Glomerular endothelial cell (primary cell): ENCODE measurements around the gene TIMM13. TPM values are rescaled to one million over a fixed set of nuclear protein-coding genes. Genes with fewer than 3 reads are reported as not detected.

Experiments used
- DNase-seq: peaks from one replicate; pipeline ENCODE4 v3.0.0-alpha.2; 2011; ENCODE audit warnings: low read depth, low spot score; ENCODE audit errors: extremely low read depth
- total RNA-seq: library from RNA; depleted of rRNA; stranded (reverse); fragments of >200 nt; gene quantifications from 2 replicates; pipeline ENCODE4 v1.2.3, GENCODE V29; 2015

The TIMM13 gene
- total RNA-seq, 1 donor from 2014 or later: 47.1 TPM

DNA sequence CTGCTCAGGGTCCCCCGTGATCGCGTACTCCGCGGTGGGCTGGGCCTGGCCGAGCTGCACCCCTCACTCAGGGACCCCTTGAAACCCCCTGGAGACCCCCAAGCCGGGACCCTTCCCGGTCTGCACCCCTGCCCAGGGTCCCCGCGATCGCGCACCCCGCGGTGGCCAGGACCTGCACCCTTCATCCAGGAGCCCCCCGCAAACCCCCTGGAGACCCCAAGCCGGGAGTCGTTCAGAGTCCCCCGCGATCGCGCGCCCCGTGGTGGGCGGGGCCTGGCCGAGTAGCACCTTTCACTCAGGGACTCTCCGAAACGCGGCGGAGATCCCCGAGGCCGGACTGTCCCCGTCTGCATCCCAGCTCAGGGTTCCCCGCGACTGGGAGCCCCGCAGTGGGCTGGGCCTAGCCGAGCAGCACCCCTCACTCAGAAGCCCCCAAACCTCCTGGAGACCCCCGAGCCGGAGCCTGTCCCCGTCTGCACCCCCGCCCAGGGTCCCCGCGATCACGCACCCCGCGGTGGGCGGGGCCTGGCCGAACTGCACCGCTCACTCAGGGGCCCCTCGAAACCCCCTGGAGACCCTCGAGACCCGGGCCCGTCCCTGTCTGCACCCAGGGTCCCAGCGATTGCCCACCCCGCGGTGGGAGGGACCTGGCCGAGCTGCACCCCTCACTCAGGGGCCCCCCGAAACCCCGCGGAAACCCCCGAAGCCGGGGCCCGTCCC lies 28.6 kb upstream of the TIMM13 start:
- no peak for DNase-seq

DNA sequence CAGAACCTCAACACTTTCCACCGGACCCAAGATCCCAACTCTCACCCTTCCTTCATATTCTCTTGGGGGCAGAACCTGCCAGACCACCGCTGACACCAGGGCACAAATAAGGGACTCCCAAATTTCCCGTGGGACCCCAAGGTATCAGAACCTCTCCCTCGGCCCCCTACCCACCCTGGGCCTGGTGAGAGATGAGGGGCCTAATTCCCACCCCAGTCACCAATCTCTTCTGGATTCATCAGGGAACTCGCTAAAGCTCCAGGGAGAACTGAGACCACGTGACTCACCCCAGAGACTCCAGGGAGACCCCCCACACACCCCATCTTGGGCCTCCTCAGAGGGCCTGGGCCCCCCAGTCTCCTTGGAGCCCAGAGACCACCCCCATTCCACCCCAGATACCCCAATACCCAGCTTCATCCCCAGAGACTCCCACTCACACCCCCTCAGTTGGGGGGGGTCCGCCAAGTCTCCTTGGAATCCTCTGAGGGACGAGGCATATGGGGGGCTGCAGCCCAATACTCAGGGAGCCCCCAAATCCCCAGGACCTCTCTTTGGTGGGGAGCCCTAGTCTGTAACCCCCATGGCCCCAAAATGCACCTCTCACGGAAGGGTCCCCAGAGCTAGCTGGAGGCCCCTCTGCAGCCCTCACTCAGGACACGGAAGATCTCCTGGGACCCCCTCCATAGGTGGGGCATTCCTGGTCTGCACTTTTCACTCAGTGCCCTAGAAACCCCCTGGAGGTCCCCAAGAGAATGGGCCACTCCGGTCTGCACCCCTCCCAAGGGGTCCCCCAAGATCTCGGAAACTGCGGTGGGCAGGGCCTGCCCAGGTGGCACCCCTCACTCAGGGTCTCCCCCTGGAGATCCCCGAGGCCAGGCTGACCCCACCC lies 27.8 kb upstream of the TIMM13 start:
- no peak for DNase-seq

DNA sequence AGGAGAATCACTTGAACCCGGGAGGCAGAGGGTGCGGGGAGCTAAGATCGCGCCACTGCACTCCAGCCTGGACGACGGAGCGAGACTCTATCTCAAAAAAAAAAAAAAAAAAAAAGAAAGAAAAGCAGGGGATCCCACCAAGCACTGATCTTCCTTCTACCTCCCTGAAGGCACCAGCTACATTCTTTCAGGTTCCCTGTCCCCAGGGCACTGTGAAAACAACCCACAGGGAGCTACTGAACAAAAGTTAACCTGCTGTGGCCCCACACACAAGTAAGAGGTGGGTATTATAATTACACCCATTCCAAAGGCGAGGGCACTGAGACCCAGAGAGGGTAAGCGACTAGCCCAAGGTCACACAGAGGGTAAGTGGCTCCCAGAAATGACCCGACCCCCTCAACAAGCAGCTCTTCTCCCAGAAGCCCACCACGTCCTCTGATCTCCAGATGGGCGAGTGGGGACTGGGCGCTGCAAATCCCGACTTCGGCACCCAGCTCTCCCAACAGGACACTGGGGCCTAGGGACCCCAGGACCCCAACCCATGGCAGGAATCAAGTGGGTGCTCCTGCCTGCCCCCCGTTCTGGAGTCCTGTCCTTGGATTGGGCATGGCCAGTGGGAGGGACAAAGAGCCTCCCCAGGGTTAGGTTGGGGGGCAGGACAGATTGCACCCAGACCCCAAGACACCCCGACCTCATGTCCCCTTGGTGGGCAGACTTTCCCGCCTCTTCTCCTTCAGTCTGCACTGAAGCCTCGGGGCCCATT lies 27.0 kb upstream of the TIMM13 start:
- no peak for DNase-seq

DNA sequence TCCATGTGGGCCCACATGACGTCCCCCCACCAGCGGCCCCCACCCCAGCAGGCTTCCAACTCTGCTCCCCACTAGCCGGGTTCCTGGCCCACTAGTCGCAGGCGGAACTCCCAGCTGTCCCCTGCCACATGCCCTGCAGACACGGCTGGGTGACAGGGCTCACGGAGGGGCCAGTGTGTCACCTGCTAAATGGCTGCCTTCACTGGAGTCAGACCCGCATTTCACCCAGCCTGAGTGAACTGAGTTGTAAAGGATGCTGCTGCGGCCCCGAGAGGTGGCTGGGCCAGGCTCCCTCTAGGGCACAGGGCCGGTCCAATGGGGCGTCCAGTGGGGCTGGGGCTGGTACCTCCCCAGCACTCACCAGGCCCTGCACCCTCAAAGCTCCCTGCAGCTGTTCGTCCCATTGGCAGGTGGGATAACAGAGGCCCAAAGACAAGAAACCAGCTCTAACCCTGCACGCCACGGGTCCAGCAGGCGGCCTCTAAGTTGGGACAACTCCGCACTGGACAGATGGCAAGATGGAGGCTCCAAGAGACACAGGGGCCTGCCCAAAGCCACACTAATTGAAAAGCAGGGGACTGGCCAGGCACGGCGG lies 26.1 kb upstream of the TIMM13 start:
- DNase-seq: no peak

DNA sequence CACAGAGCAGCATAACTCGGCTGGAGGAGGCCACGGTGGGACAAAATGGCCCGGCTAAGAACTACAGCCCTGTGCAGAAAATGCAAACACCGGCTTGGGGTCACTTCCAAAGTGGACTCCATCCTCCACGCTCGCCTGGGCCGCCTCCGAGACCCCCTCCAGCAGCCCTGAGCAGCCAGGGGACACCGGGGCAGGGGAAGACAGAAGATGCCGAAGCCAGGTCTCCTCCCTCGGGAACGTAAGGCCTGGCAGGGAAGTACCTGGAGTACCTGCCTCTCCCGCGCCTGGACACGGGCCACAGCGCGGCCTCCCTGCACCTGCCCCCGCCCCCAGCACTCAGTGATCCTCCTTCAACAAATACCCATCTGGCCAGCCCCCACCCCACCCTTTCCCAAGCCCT lies 24.4 kb upstream of the TIMM13 start:
- no peak for DNase-seq

DNA sequence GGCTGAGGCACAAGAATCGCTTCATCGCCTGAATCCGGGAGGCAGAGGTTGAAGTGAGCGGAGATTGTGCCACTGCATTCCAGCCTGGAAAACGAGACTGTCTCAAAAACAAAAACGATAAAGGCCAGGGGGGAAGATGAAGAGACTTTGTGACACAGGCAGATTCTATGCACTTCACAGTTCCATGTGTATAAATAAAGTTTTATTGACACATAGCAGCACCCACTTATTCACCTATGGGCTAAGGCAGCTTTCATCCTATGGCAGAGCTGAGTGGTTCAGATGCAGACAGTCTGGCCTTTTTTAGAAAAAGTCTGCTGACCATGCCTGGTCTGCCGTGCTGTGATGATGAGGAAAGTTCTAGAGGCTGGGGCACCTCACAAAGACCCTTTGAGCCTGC lies 23.8 kb upstream of the TIMM13 start:
- no peak for DNase-seq

DNA sequence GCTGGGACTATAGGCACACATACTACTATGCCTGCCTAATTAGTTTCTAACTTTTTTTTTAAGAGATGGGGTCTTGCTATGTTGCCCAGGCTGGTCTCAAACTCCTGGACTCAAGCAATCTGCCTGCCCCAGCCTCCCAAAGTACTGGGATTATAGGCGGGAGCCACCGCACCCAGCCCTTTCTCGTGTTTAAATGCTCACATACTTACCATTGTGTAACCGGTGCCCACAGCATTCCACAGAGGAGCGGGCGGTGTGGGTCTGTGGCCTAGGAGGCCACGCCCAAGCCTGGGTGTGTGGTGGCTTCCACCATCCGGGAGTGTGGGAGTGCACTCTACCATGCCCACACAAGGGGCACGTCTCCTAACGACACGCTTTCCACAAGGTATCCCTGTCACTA lies 21.6 kb upstream of the TIMM13 start:
- no peak for DNase-seq

DNA sequence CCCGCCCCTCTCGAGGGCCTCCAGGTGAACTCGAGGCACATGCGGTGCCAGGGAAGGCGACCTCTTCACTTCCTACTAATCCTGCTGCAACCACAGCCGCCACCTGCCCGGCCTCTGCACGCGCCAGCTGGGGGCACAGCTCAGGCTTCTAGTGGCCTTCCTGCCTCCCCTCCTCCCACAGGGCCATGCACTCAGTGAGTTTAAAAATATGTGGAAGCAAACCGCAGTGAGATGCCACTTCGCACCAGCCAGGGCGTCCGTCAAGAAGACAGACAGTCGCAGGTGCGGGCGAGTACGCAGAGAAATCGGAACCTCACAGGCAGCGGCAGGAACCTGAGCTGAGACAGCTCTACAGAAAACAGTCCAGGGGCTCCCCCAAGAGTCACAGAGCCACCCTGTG lies 19.0 kb upstream of the TIMM13 start:
- DNase-seq: no peak

DNA sequence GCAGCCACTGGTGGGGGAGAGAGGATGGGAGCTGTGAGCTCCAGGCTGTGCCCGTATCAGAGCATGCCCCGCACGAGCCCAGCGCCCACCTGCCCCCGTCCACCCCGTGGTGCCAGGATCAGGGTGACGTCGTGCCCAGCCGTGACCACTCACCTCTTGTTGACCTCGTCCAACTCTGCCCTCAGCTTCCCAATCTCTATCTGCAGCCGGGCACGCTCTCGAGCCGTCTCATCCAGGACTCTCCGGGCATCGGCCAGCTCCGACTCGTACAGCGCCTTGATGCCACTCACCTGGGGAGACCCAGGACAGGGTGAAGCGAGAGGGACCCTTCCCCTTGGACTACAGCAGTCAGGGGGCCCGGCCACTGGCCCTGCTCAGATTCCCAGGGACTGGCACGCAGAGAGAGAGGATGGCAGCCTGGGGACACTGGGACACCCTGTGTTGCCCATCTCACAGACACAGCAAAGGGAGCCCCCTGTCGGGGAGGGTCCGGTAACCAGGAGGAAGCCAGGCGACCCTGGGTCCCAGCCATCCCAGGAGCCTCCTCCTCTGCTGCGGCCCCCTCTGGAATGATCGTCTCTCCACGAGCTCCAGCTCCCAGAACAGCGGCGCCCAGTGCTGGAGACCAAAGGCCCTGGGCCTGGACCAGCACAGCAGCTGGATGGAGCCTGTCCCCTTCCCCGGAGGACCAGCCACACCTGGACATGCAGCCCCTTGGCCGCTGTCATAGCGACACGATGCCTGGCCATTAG lies 17.0 kb upstream of the TIMM13 start:
- DNase-seq: no peak

DNA sequence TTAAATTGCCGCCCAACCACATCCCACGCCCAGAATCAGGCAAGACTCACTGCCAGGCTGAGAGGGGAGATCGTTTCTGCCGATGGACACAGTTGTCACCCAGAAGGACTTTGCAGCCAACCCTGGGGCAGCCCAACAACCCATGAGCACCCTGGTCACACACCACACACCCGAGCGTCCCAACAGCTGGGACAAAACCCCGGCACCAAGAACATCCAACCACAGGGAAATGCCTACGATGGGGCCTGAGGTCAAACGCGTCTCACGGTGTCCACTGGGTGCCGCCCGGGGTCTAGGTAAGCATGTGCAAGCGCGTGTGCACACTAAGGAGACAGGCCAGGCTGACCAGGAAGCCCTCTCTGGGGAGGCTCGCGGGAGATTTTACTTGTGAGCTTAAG lies 16.4 kb upstream of the TIMM13 start:
- no peak for DNase-seq

DNA sequence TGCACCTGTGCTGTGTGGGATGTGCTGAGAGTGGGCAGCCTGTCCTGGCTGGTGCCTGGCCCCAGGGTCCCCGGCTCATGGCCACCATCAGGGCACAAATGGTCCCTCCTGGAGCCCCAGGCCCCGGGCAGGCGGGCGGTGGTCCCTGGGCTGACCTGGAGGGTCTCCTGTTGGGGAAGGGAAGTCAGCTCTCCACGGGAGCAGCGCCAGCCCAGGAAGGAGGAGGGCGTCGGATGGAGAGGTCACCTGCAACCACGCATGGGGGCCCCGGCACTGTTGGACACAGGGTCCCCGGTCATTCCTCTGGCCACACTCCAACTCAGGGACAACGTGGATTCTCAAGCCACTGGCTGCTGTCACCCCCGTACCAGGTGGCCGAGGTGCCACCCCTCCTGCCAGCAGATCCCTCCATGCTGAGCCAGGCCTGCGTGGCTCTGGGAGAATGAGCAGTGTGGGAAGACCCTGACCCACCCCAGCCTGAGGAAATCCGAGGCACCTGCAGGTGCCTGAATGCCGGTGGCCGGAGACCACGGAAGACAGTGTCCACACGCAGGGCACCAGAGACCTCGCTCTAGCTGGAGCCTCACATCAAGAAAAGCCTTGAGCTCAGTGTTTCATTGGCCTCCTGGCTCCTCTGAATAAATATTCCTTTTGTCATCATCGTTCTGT lies 15.9 kb upstream of the TIMM13 start:
- no peak for DNase-seq

DNA sequence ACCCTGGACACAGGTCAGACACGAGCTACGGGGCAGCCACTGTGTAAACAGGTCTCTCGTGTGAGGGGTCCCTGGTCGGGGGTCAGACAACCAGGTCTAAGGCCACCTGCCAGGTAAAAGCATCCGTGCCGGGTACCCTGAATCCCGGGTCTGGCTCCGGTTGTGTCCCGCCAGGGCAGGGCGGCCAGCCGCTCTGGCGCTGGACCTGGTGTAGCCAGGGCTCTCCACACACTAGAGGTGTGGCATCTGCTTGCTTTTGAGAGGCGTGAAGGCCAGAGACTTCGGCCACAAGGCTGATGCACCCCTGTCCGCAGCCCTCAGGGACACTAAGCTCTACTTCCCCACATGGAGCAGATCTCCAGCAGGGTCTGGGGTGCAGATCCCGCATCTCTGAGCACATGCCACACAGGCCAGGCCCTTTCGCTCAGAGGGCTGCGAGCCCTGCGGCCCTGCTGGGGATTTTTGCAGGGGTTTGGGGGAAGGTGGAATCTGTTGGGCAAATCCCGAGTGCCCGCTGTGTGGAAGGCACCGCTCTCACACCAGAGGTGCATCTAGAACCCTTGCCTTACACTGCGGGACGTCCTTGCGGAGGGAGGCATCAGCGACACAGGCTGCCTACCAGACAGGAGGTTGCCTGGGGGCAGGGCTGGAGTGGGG lies 13.8 kb upstream of the TIMM13 start:
- no peak for DNase-seq

DNA sequence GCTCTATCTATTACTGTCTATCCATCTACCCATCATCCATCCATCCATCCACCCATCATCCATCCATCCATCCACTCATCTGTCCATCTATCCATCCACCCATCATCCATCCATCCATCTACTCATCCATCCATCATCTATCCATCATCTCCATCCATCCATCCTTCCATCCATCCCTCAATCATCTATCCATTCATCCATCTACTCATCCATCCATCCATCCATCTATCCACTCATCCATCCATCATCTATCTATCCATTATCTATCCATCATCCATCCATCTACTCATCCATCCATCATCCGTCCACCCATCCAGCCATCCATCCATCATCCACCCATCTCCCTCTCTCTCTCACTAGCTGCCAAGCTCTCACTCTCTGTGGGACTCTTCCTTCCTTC lies 13.1 kb upstream of the TIMM13 start:
- no peak for DNase-seq

DNA sequence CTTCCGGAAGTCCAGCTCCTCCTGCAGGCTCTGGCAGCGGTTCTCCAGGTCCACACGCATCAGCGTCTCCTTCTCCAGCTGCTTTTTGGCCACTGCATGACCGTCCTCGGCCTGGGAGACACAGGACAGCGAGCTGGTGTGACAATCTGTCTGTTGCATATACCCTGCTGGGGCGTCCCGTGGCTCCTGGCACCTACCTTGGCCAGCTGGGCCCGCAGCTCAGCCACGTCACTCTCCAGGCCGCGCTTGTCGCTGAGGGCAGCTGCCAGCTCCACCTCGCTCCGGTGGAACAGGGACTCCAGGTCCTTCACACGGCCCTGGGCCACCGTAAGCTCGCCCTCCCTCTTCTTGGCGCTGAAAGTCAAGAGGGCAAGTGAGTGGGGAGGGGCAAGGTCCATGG lies 10.8 kb upstream of the TIMM13 start:
- no peak for DNase-seq

DNA sequence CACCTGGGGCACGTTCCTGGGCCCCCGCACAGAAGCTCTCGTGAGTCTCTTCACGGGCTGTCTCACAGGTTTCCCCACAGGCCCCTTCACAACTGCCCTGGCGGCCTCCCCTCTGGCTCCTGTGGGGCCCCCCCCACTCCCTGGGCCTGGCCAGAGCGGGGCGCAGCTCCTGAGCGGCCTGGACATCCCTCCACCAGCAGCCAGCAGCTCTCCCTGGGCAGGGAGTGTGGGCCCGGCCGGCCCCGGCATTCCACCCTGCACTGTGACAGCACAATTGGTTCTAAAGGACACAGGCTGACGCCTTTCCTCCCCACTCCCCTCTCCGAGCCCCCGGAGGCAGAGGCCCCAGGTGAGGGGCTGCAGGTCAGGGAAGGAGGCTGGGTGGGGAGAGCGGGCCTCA lies 9.5 kb upstream of the TIMM13 start:
- DNase-seq: no peak

DNA sequence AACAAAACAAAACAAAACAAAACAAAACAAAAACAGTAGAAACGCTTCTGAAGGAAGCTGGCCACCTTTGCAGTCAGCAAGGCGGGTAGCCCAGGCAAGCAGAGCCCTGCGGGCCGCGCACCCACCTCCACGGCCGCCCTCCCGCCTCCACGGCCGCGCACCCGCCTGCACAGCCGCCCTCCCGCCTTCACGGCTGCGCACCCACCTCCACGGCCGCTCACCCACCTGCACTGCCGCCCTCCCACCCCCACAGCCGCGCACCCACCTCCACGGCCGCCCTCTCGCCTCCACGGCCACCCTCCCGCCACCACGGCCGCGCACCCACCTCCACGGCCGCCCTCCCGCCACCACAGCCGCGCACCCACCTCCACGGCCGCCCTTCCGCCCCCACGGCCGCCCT lies 9.0 kb upstream of the TIMM13 start:
- DNase-seq: no peak

DNA sequence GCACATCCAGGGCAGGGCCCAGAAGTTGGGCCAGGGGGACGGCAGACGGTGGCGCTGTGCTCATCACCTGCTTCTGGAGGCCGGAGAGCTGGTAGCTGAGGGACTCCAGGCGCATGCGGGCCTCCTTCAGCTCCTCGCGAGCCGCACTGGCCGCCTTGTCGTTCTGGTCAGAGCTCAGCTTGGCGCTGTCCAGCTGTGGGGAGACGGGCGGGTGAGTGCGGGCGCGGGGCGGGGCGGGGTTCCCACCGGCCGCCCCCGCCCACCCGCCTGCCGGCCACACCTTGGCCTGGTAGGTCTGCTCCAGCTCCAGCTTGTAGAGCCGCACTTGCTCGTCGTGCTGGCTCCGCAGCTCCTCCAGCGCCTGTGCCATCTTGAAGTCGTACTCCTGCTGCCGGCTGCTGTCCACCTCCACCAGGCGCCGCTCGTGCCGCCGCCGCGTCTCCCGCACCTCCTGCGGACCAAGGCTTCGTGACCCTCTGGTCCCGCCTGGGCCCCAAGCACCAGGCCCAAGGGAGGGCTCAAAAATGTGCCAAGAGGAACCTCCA lies 7.4 kb upstream of the TIMM13 start:
- no peak for DNase-seq

DNA sequence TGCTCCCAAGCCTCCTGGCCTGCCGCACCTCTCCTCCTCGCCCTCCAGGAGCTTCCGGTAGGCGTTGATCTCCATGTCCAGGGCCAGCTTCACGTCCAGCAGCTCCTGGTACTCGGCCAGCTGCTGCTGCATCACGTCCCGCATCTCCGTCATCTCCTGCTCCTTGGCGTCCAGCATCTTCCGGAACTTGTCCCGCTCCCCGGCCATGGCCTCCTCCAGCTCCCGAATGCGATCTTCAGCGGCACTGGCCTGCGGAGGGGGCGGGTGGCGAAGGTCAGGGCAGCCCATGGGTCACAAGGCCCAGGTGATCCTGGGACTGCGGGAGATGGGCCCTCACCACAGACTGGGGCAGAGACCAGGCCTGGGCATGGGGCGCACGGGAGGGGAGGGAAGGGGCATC lies 6.9 kb upstream of the TIMM13 start:
- no peak for DNase-seq

DNA sequence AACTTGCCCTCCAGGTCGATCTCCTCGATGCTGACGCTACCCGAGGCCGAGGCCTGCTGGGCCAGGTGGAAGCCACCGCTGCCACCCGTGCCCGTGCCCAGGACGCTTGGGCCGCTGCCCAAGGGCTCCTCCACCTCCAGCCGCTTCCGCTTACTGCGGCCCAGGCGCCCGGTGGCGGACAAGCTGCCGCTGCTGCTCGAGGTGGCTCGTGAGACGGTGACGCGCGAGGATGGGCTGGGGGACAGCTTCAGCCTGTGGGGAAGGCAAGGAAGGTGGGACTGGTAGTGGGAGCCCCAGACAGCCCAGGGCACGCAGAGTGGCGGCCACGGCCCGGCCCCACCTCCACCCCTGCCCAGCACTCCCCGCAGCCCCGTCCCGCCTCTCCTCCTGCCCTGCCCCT lies 6.5 kb upstream of the TIMM13 start:
- DNase-seq: no peak
